B cell (primary cell): ENCODE data around the gene WDR86. TPM values are rescaled to one million over a fixed set of nuclear protein-coding genes. Genes with fewer than 3 reads are reported as not detected.

Source experiments
- ATAC-seq: fragments of 200-7000 bp; cut with Tn5 transposase; one replicate; pipeline ENCODE4 v1.10.0; 2021; ENCODE audit warnings: low read depth, mild to moderate bottlenecking, moderate number of reproducible peaks, moderate library complexity
- CTCF ChIA-PET: fragments of 350-600 bp; sonication (Branson Sonifier 250); formaldehyde crosslinking; loops from one replicate; lab custom pipeline; 2021; ENCODE audit warnings: antibody characterized with exemption, inconsistent platforms; lab: Charles Lee
- POLR2A ChIA-PET: fragments of 350-600 bp; sonication (Branson Sonifier 250); formaldehyde crosslinking; loops from one replicate; lab custom pipeline; 2021; ENCODE audit warnings: antibody characterized with exemption; lab: Charles Lee
- DNase-seq: peaks from one replicate; pipeline ENCODE4 v3.0.0; 2013
- H2AFZ ChIP-seq: 2 replicates; pipeline ENCODE4 v1.6.1; 2012; ENCODE audit warnings: mild to moderate bottlenecking, low read depth, low read length; ENCODE audit not compliant: insufficient read depth, poor library complexity, severe bottlenecking
- H3K27ac ChIP-seq, 2 donors: 1 replicate in 1 of 2; 2 replicates in 1 of 2; pipeline ENCODE4 v1.5.1; 2012 to 2013; ENCODE audit warnings: low read length in 2 of 2, mild to moderate bottlenecking in 2 of 2, moderate library complexity in 1 of 2
- H3K27me3 ChIP-seq, 4 experiments: fragments of 200-600 bp in 1 of 4; sonication (generic) in 1 of 4; replicated peaks in 1 of 4; 1 replicate in 2 of 4; 2 replicates in 2 of 4; pipeline versions ENCODE4 v1.6.1 to v1.7.0; 2013 to 2016; ENCODE audit warnings: low read length in 3 of 4, mild to moderate bottlenecking in 2 of 4, mixed read lengths in 1 of 4, moderate library complexity in 1 of 4; ENCODE audit not compliant: insufficient read depth in 4 of 4, control insufficient read depth in 3 of 4; ENCODE audit errors: control extremely low read depth in 1 of 4
- H3K36me3 ChIP-seq, 2 experiments: replicated peaks in 1 of 2; 1 replicate in 1 of 2; 2 replicates in 1 of 2; pipeline versions ENCODE4 v1.6.1 to v1.7.1; 2013; ENCODE audit warnings: low read length in 1 of 2; ENCODE audit not compliant: insufficient read depth in 2 of 2, control insufficient read depth in 1 of 2; ENCODE audit errors: control extremely low read depth in 1 of 2, extremely low read depth in 1 of 2
- H3K4me1 ChIP-seq, 2 donors: fragments of 200-600 bp in 1 of 2; sonication (generic) in 1 of 2; 1 replicate in 1 of 2; 2 replicates in 1 of 2; pipeline versions ENCODE4 v1.5.1 to v1.6.1; 2013 to 2017; ENCODE audit warnings: low read length in 2 of 2; ENCODE audit not compliant: control insufficient read depth in 2 of 2, insufficient read depth in 2 of 2
- H3K4me2 ChIP-seq: replicated peaks from 2 replicates; pipeline ENCODE3; 2012; ENCODE audit warnings: mild to moderate bottlenecking, low read depth, low read length; ENCODE audit not compliant: poor library complexity, severe bottlenecking
- H3K4me3 ChIP-seq, 5 experiments: fragments of 200-600 bp in 1 of 5; sonication (generic) in 1 of 5; 1 replicate in 3 of 5; 2 replicates in 2 of 5; pipeline versions ENCODE4 v1.5.1 to v1.7.0; 2011 to 2016; ENCODE audit warnings: low read length in 4 of 5, mild to moderate bottlenecking in 4 of 5, low read depth in 2 of 5, control low read depth in 1 of 5, moderate library complexity in 1 of 5; ENCODE audit not compliant: insufficient read depth in 1 of 5; ENCODE audit errors: control extremely low read depth in 1 of 5, extremely low read depth in 1 of 5
- H3K79me2 ChIP-seq: fragments of 200-600 bp; sonication (generic); one replicate; pipeline ENCODE4 v1.6.0; 2016; ENCODE audit warnings: low read length; ENCODE audit not compliant: control insufficient read depth, insufficient read depth
- H3K9ac ChIP-seq: fragments of 200-600 bp; sonication (generic); 2 replicates; pipeline ENCODE4 v1.6.1; 2017; ENCODE audit warnings: mild to moderate bottlenecking, low read length, moderate library complexity
- H3K9me3 ChIP-seq, 3 donors: one replicate each; pipeline versions ENCODE4 v1.6.1 to v1.7.1; 2013; ENCODE audit warnings: low read length in 2 of 3; ENCODE audit not compliant: control insufficient read depth in 2 of 3, insufficient read depth in 1 of 3; ENCODE audit errors: control extremely low read depth in 1 of 3
- H4K20me1 ChIP-seq: 2 replicates; pipeline ENCODE4 v1.6.0; 2012; ENCODE audit warnings: mild to moderate bottlenecking, low read length; ENCODE audit not compliant: insufficient read depth, control insufficient read depth, poor library complexity, severe bottlenecking
- H3K27ac Mint-ChIP-seq: one replicate; pipeline ENCODE4 v1.8.0; 2021; ENCODE audit warnings: mixed read lengths
- H3K27me3 Mint-ChIP-seq: one replicate; pipeline ENCODE4 v1.8.0; 2021; ENCODE audit warnings: mixed read lengths
- H3K4me1 Mint-ChIP-seq: one replicate; pipeline ENCODE4 v1.8.0; 2021; ENCODE audit warnings: mixed read lengths
- H3K4me3 Mint-ChIP-seq: one replicate; pipeline ENCODE4 v1.8.0; 2021; ENCODE audit warnings: mixed read lengths
- H3K9me3 Mint-ChIP-seq: one replicate; pipeline ENCODE4 v1.8.0; 2022; ENCODE audit warnings: mixed read lengths; ENCODE audit not compliant: insufficient read depth
- EZH2 ChIP-seq: IDR thresholded peaks from 2 replicates; pipeline ENCODE4 v1.6.1; 2012; ENCODE audit warnings: borderline replicate concordance, low read depth, mild to moderate bottlenecking, moderate library complexity, low read length; ENCODE audit not compliant: insufficient read depth, poor library complexity, severe bottlenecking
- WGBS: methylation state at CpG from one replicate; pipeline ENCODE4 v1.1.5; 2013; ENCODE audit warnings: missing lambda C conversion rate; ENCODE audit not compliant: insufficient coverage; 5-methylcytosine and 5-hydroxymethylcytosine counted together
- intact Hi-C: fragments of 100-400 bp; cut with micrococcal nuclease; formaldehyde crosslinking; loops from one replicate; pipeline ENCODE4 v1.10.0; 2022
- polyA plus RNA-seq: library from polyadenylated mRNA; depleted of rRNA; stranded (reverse); fragments of >200 nt; gene quantifications from 2 replicates; pipeline ENCODE4 v1.2.3, GENCODE V29; 2012
- total RNA-seq, 2 donors: library from RNA; stranded (reverse); fragments of 120-200 nt in 1 of 2; gene quantifications; 1 replicate in 1 of 2; 2 replicates in 1 of 2; pipeline versions ENCODE4 v1.2.3 to v1.2.4, GENCODE V29; 2013 to 2022
- TF ChIP-seq, protein P1 (sequence below): fragments of 200-600 bp; IDR thresholded peaks from one replicate; pipeline ENCODE4 v1.8.0; 2022; ENCODE audit warnings: antibody characterized with exemption, mild to moderate bottlenecking

Gene WDR86
- total and polyA plus RNA-seq, 2 donors (not counting 1 experiment from before 2014, with no cell fraction given) = 1.4 to 1.5 TPM

DNA sequence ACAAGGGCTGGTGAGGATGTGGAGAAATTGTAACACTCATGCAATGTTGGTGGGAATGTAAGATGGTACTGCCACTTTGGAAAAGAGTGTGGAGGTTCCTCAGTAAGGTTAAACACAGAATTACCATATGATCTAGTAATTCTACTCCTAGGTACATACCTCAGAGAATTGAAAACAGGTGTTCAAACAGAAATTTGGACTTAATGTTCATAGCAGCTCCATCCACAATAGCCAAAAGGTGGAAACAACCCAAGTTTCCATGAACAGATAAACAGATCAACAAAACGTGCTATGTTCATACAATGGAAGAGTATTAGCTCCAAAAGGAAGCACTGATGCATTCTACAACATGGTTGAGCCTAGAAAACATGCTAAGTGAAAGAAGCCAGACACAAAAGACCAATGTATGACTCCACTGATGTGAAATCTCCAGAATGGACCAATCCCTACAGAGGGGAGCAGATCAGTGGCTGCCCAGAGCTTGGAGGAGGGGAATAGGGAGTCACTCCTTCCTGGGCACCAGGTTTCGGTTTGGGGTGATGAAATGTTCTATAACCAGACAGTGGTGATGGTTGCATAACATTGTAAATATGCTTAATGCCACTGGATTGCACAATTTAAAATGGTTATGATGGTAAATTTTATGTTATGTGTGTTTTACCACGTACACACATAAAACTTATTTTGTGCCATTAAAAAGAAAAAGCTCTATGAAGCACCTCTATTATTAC lies 5.7 kb upstream of the WDR86 start:
- H3K27me3 Mint-ChIP-seq = peaks cover 52% of the 10 kb centered on the region
- peaks cover 2 to 25% (median 8%) of the 10 kb centered on the region in 3 donors for H3K9me3 ChIP-seq

DNA sequence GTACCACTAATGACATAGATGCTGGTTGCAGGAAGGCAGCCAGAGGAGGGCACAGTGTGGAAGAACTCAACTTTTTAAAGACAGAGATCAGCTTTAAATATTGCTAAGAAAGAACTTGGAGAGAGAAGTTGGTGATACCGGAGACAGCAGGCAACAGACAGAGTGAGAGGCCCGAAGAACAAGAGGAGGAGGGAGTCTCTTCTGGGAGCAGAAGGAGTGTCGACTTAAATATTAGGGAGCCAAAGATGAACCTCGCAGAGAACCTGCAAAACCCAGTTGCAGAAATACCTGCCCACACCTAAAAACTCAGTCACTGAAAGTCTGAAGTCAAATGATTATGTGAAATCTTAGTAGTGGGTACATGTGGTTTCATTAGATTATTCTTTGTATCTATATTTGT lies 3.4 kb upstream of the WDR86 start:
- Mint-ChIP-seq H3K27me3 (peaks cover 53% of the 10 kb centered on the region), H3K4me3 (no peak overlapping the region), H3K27ac (no peak overlapping the region), H3K4me1 (peaks cover 26% of the 10 kb centered on the region), H3K9me3 (peaks cover 3% of the 10 kb centered on the region)
- Histone ChIP-seq H3K27me3 (peaks cover 0 to 54% (median 26%) of the 10 kb centered on the region in 4 experiments), H3K9me3 (peaks cover 0 to 20% (median 0%) of the 10 kb centered on the region in 3 donors), H4K20me1 (no peaks in the 10 kb centered on the region), H3K9ac (no peak overlapping the region), H2AFZ (no peak overlapping the region), H3K36me3 (no peaks in the 10 kb centered on the region), H3K4me1 (peaks cover 34% of the 10 kb centered on the region in 2 donors), H3K4me2 (no peak overlapping the region), H3K79me2 (no peaks in the 10 kb centered on the region), H3K27ac (no peak overlapping the region), H3K4me3 (no peak overlapping the region)
- ATAC-seq = no peak
- ChIA-PET CTCF (no interaction called here), POLR2A (no interaction called here)
- WGBS = 94% methylated on average over 2 of the region's 4 CpGs
- TF ChIP-seq, protein P1, sequence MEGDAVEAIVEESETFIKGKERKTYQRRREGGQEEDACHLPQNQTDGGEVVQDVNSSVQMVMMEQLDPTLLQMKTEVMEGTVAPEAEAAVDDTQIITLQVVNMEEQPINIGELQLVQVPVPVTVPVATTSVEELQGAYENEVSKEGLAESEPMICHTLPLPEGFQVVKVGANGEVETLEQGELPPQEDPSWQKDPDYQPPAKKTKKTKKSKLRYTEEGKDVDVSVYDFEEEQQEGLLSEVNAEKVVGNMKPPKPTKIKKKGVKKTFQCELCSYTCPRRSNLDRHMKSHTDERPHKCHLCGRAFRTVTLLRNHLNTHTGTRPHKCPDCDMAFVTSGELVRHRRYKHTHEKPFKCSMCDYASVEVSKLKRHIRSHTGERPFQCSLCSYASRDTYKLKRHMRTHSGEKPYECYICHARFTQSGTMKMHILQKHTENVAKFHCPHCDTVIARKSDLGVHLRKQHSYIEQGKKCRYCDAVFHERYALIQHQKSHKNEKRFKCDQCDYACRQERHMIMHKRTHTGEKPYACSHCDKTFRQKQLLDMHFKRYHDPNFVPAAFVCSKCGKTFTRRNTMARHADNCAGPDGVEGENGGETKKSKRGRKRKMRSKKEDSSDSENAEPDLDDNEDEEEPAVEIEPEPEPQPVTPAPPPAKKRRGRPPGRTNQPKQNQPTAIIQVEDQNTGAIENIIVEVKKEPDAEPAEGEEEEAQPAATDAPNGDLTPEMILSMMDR = no peak
- no peak for TF ChIP-seq EZH2
- no peak for DNase-seq
- intact Hi-C loops = no loop called here

More for the DNA sequence above, 5.7 kb upstream of the WDR86 start:
- Histone ChIP-seq H2AFZ (no peak overlapping the region), H3K4me2 (no peak overlapping the region), H3K4me3 (no peak overlapping the region), H4K20me1 (no peaks in the 10 kb centered on the region), H3K4me1 (peaks cover 12% of the 10 kb centered on the region in 2 donors), H3K9ac (no peak overlapping the region), H3K79me2 (no peaks in the 10 kb centered on the region), H3K27me3 (peaks cover 0 to 32% (median 14%) of the 10 kb centered on the region in 4 experiments), H3K27ac (no peak overlapping the region), H3K36me3 (no peaks in the 10 kb centered on the region)
- DNase-seq (no peak), ATAC-seq (no peak)
- no CpG with 5 or more reads among the region's 3 CpGs for WGBS
- CTCF ChIA-PET = interaction anchor here (1.1 kb wide), 1 partner anchor 33 kb away, joined by 4 read pairs; no protein-coding TSS in a partner anchor
- TF ChIP-seq, protein P1 = no peak
- no peak for TF ChIP-seq EZH2
- H3K4me3 Mint-ChIP-seq = no peak overlapping the region
- intact Hi-C loops = no loop called here
- POLR2A ChIA-PET = no interaction called here
- no peak overlapping the region for H3K27ac Mint-ChIP-seq
- H3K4me1 Mint-ChIP-seq = peaks cover 14% of the 10 kb centered on the region
- H3K9me3 Mint-ChIP-seq = peaks cover 7% of the 10 kb centered on the region
